Ectodermal cell (in vitro differentiated cells): ENCODE measurements around the gene VPS25.

ENCODE experiments used
- H3K27ac ChIP-seq: 2 replicates; pipeline ENCODE4 v1.7.0; 2013; ENCODE audit warnings: mild to moderate bottlenecking, low read depth, low read length; ENCODE audit not compliant: insufficient read depth, poor library complexity, severe bottlenecking
- H3K27me3 ChIP-seq: 2 replicates; pipeline ENCODE4 v1.7.0; 2013; ENCODE audit warnings: mild to moderate bottlenecking, low read length; ENCODE audit not compliant: insufficient read depth, control insufficient read depth, poor library complexity, severe bottlenecking
- H3K36me3 ChIP-seq: one replicate; pipeline ENCODE4 v1.7.0; 2013; ENCODE audit warnings: low read length; ENCODE audit not compliant: control insufficient read depth, insufficient read depth
- H3K4me1 ChIP-seq: one replicate; pipeline ENCODE4 v1.7.0; 2013; ENCODE audit warnings: low read length; ENCODE audit not compliant: control insufficient read depth, insufficient read depth
- H3K4me3 ChIP-seq: 2 replicates; pipeline ENCODE4 v1.7.0; 2013; ENCODE audit warnings: low read depth, low read length, control low read depth; ENCODE audit not compliant: insufficient read depth
- H3K9me3 ChIP-seq: 2 replicates; pipeline ENCODE4 v1.7.0; 2013; ENCODE audit warnings: mild to moderate bottlenecking, low read length, moderate library complexity; ENCODE audit not compliant: control insufficient read depth
- WGBS, 2 experiments: methylation state at CpG; one replicate each; pipeline ENCODE4 v1.1.7; 2013; ENCODE audit warnings: missing lambda C conversion rate in 2 of 2; 5-methylcytosine and 5-hydroxymethylcytosine counted together

The VPS25 gene

DNA sequence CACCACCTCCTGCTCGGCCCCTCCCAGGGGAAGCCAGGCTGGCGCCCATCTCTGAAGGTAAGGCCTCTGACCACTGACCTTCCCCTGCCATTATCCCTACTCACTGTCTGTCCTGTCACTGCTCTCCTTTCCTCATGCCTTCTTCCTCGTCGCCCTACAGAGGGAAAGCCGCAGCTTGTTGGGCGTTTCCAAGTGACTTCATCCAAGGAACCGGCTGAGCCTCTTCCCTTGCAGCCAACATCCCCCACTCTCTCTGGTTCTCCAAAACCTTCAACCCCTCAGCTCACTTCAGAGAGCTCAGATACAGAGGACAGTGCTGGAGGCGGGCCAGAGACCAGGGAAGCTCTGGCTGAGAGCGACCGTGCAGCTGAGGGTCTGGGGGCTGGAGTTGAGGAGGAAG, 22.2 kb downstream of the VPS25 start:
- WGBS, 2 experiments, result 93 to 96% methylated on average over 10 of the region's 10 CpGs
- no peaks in the 10 kb centered on the region for H3K36me3 ChIP-seq
- no peak overlapping the region for H3K4me3 ChIP-seq
- no peaks in the 10 kb centered on the region for H3K9me3 ChIP-seq
- H3K27ac ChIP-seq, result no peak overlapping the region
- H3K27me3 ChIP-seq, result peaks cover 11% of the 10 kb centered on the region
- peaks cover 6% of the 10 kb centered on the region for H3K4me1 ChIP-seq

DNA sequence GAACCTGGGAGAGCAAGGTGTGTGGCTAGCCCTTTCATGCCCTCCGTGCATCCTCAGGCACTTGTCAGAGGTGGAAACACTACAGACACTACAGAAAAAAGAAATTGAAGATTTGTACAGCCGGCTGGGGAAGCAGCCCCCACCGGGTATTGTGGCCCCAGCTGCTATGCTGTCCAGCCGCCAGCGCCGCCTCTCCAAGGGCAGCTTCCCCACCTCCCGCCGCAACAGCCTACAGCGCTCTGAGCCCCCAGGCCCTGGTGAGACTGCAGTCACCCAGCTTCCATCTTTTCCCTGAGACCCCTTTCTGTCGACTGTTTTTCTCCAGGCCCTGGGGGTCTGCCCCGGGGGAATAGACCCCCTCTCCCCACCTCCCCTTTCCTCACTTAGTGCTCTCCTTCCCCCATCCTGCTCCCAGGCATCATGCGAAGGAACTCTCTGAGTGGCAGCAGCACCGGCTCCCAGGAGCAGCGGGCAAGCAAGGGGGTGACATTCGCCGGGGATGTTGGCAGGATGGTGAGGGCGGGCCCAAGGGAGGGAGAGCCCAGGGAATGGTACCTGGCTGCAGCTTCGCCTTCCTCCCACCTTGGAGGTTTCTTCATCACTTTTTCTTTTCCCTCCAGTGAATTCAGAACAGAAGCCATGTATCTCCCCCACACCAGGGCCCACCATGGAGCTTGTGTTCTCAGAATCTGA, 23.0 kb downstream of the VPS25 start:
- WGBS, 2 experiments, result 95 to 96% methylated on average over 18 of the region's 18 CpGs
- H3K27ac ChIP-seq, result no peak overlapping the region

DNA sequence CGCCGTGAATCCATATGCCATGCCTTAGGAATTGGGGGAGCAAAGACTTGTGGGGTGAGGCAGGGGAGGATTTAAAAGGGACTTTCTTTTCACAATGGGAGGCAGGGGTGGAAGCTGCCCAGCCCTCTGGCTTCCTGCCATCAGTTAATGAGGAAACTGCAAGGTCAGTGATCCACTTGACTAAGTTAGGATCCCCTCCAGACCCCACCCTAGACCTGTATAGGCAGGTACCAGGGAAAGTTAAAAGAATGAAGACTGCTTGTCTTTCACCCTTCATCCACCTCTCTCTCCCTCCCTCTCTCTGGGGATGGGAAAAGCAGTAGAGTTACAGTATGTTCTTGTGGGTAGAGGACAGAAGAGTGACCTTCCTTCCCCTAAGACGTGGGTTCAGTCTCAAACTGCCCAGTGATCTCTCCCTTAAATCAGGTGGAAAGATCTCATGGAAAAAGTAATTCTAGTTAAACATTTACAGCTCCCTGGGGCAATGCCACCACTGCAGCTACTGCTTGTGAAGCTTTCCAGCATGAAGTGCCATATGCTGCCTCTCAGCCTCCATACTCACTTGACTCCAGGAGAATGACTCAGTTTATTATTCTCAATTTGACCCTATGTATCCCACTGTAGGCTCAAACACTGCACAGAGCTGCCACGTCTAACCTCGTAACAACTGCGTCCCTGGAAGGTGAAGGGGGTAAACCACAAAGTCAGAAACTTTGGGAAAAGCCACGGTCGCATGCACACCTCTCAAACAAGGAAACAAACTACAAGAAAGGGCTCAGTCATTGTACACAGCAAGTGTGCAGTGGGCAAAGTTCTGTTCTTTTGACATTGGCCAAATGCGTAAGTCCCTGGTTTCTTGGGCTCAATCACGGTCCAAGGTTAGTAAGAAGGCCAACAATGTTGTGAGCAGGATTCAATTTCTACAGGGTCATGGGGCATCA, 24.1 kb downstream of the VPS25 start:
- H3K4me1 ChIP-seq, result peaks cover 6% of the 10 kb centered on the region

More for the DNA sequence above, 23.0 kb downstream of the VPS25 start:
- H3K27me3 ChIP-seq, result peaks cover 13% of the 10 kb centered on the region
- H3K4me1 ChIP-seq, result peaks cover 6% of the 10 kb centered on the region
- no peak overlapping the region for H3K4me3 ChIP-seq
- no peaks in the 10 kb centered on the region for H3K9me3 ChIP-seq
- H3K36me3 ChIP-seq, result no peaks in the 10 kb centered on the region

DNA sequence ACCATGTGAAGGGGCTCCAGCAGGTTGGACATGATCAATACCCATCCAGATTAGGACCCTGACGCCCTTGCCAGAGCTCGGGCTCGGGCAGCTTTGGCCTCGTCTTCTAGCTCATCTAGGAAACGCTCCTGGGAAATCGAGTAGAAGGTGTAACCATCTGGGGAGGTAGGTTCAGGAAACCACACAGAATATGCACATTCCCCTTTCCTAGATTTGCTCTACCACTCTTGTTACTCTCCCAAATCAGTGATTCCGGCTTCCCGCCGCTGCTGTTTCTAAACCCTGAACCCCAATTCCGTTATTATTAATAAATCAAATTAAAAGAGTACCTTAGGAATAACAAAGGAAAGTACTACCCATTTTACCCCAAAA, 24.7 kb downstream of the VPS25 start:
- H3K36me3 ChIP-seq, result no peaks in the 10 kb centered on the region
- WGBS, 2 experiments, result 46 to 47% methylated on average over 10 of the region's 10 CpGs
- H3K4me3 ChIP-seq, result peak overlapping the region; percentile 89
- H3K27ac ChIP-seq, result no peak overlapping the region
- H3K9me3 ChIP-seq, result no peaks in the 10 kb centered on the region
- H3K4me1 ChIP-seq, result peaks cover 6% of the 10 kb centered on the region
- H3K27me3 ChIP-seq, result peaks cover 13% of the 10 kb centered on the region

More for the DNA sequence above, 24.1 kb downstream of the VPS25 start:
- 94 to 95% methylated on average over 10 of the region's 10 CpGs for WGBS, 2 experiments
- Histone ChIP-seq H3K4me3 (peak overlapping the region; percentile 89), H3K27me3 (peaks cover 13% of the 10 kb centered on the region), H3K36me3 (no peaks in the 10 kb centered on the region), H3K9me3 (no peaks in the 10 kb centered on the region), H3K27ac (no peak overlapping the region)

DNA sequence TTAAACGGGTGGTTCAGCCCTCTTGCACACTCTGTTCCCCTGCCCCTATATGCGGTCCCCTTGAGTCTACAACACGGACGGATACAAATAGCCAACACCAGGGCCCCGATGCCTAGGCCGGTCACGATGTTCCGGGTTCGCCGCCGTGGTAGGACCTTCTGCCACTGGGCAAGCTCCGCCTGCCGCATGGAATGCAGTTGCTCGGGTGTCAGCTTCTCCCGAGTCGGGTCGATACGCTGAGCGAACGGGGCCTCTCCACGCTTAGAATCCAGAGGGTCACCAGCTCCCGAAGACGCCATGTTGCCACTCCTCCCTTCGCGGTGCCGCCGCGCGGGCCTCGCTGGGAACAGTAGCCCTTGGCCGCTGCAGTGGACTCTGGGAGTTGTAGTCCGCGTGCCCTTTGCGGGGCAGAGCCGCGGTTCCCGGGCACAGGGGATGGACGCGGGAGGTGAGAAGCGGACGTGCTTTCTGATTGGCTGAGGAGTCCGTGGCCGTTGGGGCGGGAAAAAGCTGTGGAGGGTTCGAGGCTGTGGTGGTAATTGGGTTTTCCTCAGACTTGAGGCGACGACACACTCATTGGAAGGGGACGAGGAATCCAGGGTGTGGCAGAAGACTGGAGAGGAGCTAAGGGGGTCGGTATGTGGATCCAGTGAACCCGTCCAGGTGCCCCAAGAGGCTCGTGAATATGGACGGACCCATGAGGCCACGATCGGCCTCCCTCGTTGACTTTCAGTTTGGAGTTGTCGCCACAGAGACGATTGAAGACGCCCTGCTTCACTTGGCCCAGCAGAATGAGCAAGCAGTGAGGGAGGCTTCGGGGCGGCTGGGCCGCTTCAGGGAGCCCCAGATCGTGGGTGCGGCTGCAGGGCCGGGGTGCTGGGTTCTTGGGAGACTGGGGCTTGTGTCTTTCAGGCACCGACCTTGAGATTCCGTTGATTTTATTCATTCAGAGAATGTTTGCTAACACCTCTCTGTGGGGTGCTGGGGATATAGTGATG, 25.4 kb downstream of the VPS25 start, which contains the start of the genes CNTD1 and COA3:
Gene CNTD1 (plus strand): TSS at position 479 of the 998 bp plus-strand sequence. CDS start 207 bp downstream, at position 686.
Gene COA3 (minus strand): TSS at position 322 of the 998 bp plus-strand sequence. CDS start 23 bp downstream, at position 299.
- Histone ChIP-seq H3K27ac (no peak within 1 kb of the TSS), H3K4me1 (peaks cover 6% of the 10 kb centered on the region), H3K9me3 (no peaks in the 10 kb centered on the region), H3K27me3 (peaks cover 13% of the 10 kb centered on the region), H3K36me3 (no peaks in the 10 kb centered on the region), H3K4me3 (peak within 1 kb of the TSS; percentile 89)
- 30% methylated on average over 66 of the region's 66 CpGs for WGBS, 2 experiments

DNA sequence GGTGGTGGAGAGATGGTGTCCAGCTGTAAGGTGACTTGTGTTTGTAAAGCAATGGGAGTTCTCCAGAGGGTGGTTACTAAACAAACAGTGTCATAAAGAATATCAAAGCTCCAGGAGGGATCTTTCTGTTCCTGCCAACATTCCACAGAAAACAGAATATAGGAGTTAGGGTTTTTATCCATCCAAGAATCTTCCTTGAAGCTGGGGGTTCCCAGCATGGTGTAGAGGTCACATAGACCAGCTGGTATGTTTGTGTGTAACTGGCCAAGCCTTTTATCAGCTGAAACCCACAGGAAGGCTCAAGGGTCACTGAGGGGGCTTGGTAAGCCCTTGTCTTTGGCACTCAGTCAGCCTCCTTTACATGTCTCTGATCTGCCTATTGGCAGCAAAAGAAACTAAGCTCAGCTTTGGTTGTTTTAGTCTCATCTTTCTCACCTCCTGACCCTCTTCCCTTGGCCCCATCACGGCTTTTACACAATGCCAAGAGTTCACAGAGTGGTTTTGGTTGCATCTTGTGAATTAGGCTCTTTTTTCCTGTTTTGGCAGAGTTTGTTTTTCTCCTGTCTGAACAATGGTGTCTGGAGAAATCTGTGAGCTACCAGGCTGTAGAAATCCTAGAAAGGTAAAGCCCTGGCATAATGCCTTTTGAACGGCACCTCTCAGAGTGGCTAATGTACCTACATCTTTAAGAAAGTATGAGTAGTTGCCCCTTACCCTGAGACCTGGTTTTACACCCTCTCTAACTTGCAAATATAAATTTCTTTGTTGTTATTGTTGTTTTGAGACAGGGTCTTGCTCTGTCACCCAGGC, 30.0 kb downstream of the VPS25 start:
- 90 to 100% methylated on average over 2 of the region's 2 CpGs for WGBS, 2 experiments
- no peaks in the 10 kb centered on the region for H3K9me3 ChIP-seq
- no peak overlapping the region for H3K4me3 ChIP-seq
- H3K36me3 ChIP-seq, result no peaks in the 10 kb centered on the region
- H3K4me1 ChIP-seq, result no peaks in the 10 kb centered on the region
- no peak overlapping the region for H3K27ac ChIP-seq
- peaks cover 18% of the 10 kb centered on the region for H3K27me3 ChIP-seq

DNA sequence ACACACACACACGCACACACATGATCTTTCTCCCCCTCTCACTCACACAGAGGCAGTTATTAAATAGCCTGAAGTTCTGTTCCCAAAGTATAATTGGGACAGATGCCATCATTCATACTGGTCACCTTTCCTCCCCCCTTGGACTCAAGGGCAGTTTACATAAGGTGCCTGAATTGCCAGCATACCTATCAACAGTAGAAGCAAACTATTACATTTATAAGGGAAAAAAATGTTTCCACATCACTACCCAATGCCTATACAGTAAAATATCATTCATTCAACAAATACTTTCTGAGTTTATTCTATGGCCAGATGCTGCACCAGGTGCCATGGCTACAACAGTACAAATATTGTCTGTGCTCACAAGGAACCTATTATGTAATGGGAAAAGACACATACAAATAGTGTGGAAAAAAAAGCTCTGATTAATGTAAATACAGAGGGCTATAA, 31.7 kb downstream of the VPS25 start:
- Histone ChIP-seq H3K36me3 (no peaks in the 10 kb centered on the region), H3K4me1 (no peaks in the 10 kb centered on the region), H3K9me3 (no peaks in the 10 kb centered on the region), H3K4me3 (no peak overlapping the region), H3K27ac (no peak overlapping the region), H3K27me3 (peaks cover 12% of the 10 kb centered on the region)
- WGBS, 2 experiments, result 90 to 91% methylated on average over 1 of the region's 1 CpG

DNA sequence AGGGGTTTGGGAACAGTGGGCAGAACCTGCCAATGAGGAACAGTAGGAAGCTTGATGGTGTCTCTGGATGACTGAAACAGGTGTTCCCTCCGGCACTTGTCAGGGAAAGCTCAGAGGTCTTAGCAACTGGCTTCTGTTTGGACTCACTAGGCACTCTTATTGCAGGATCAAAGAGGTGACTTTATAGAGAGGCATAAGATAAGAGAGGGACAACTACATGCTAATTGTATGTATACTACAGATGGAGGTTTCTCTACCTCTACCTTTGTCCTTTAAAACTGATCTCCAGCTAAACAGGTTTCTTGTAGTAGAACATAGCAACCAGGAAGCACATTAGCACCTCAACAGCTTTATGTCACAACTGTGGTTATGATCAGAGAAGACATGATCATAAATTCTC, 33.0 kb downstream of the VPS25 start:
- Histone ChIP-seq H3K27ac (no peak overlapping the region), H3K27me3 (peaks cover 5% of the 10 kb centered on the region), H3K4me1 (no peaks in the 10 kb centered on the region), H3K9me3 (no peaks in the 10 kb centered on the region), H3K36me3 (no peaks in the 10 kb centered on the region), H3K4me3 (no peak overlapping the region)
- 91 to 93% methylated on average over 1 of the region's 1 CpG for WGBS, 2 experiments

DNA sequence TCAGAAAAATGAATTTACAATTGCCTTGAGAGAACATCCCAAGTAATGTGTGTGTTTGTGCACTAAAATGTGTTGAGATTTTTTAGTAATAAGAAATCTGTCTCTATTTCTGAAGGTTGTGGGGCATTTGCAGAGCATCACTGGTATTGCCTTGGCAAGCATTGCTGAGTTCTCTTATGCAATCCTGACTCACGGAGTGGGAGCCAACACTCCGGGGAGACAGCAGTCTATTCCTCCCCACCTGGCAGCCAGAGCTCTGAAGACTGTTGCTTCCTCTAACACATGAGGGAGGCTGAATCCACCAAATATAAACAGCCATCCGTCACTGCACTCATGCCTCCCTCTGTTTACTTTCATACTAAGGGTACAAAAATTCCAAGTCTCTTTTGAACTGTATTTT, 36.0 kb downstream of the VPS25 start:
- Histone ChIP-seq H3K4me1 (no peaks in the 10 kb centered on the region), H3K9me3 (no peaks in the 10 kb centered on the region), H3K27me3 (peaks cover 5% of the 10 kb centered on the region), H3K36me3 (peaks cover 9% of the 10 kb centered on the region), H3K4me3 (no peak overlapping the region), H3K27ac (no peak overlapping the region)
- WGBS, 2 experiments, result 86 to 92% methylated on average over 3 of the region's 3 CpGs
